Measurements from ENCODE around the gene MUC6.

DNA sequence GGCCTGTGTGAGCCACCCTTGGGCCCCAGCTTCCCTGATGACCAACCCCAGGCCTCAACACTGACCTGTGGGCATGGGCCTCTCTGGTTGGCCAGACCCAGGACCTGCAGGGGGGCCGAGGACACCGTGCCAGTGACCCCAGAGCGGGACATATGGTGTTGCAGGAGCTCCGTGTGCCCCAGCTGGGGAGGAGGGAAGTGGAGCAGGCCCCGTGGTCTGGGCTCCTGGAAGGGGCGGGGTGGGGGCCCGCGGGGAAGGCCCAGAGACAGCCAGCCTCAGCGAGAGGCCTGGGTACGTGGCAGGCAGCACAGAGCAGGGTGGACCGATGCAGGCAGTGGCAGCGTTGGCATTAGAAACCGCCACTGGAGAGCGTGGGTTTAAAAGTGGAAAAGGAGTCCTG is 22.2 kb downstream of the MUC6 start:
- TF ChIP-seq, protein P1, sequence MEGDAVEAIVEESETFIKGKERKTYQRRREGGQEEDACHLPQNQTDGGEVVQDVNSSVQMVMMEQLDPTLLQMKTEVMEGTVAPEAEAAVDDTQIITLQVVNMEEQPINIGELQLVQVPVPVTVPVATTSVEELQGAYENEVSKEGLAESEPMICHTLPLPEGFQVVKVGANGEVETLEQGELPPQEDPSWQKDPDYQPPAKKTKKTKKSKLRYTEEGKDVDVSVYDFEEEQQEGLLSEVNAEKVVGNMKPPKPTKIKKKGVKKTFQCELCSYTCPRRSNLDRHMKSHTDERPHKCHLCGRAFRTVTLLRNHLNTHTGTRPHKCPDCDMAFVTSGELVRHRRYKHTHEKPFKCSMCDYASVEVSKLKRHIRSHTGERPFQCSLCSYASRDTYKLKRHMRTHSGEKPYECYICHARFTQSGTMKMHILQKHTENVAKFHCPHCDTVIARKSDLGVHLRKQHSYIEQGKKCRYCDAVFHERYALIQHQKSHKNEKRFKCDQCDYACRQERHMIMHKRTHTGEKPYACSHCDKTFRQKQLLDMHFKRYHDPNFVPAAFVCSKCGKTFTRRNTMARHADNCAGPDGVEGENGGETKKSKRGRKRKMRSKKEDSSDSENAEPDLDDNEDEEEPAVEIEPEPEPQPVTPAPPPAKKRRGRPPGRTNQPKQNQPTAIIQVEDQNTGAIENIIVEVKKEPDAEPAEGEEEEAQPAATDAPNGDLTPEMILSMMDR (conservative IDR thresholded peaks at IDR 0.05; ENCODE audit: low read depth, low read length) = no peak
- TF ChIP-seq EZH2 (IDR thresholded peaks at IDR 0.05; ENCODE audit: borderline replicate concordance, low read depth, low read length, poor library complexity, severe bottlenecking) = no peak
